HCT116 (cell line): ENCODE results near the gene KIAA1586. TPM values are rescaled to one million over a fixed set of nuclear protein-coding genes. Genes with fewer than 3 reads are reported as not detected.
"Not testable (repeated sequence)": the region's sequence is repeated elsewhere in the genome, so short reads cannot be mapped to it uniquely, and the experiment has no call there.

Source experiments
- ATAC-seq: fragments of 200-7000 bp; cut with Tn5 transposase; 2 replicates; pipeline ENCODE4 v1.9.1; 2020; ENCODE audit warnings: mild to moderate bottlenecking, moderate library complexity
- BruUV-seq: library from RNA; stranded (reverse); fragments of 400-500 nt; replicated peaks from 2 replicates; lab custom pipeline; 2021; lab: Mats Ljungman, UMichigan
- CTCF ChIA-PET: fragments of 300-600 bp; sonication (Branson Sonifier 250); formaldehyde crosslinking; loops from one replicate; lab custom pipeline; 2021; ENCODE audit warnings: antibody characterized with exemption; lab: Charles Lee
- POLR2A ChIA-PET: fragments of 300-600, 350-600 bp; sonication (Branson Sonifier 250); formaldehyde crosslinking; loops from one replicate; lab custom pipeline; 2021; ENCODE audit warnings: antibody characterized with exemption; lab: Charles Lee
- RAD21 ChIA-PET, 2 experiments: fragments of 300-600 bp; sonication (Branson Sonifier 250); formaldehyde crosslinking; loops; one replicate each; lab custom pipeline; 2023; ENCODE audit warnings: low total read pairs in 2 of 2; ENCODE audit not compliant: uncharacterized antibody in 2 of 2, unreplicated experiment in 2 of 2, low non-redundant PET in 1 of 2; lab: Charles Lee
- DNase-seq: peaks from one replicate; pipeline ENCODE4 v3.0.0-alpha.2; 2010; ENCODE audit warnings: low read depth, low spot score
- H2AFZ ChIP-seq: fragments of 200-600 bp; shearing (Covaris generic), sonication (generic); 2 replicates; pipeline ENCODE4 v1.6.1; 2017; ENCODE audit warnings: low read depth, mixed run types, mixed read lengths, antibody characterized with exemption, low read length; ENCODE audit not compliant: poor library complexity, severe bottlenecking
- H3K27ac ChIP-seq: 2 replicates; pipeline ENCODE4 v1.5.1; 2012; ENCODE audit warnings: low read depth, low read length
- H3K27me3 ChIP-seq: fragments of 200-600 bp; sonication (generic); 2 replicates; pipeline ENCODE4 v1.6.1; 2016; ENCODE audit warnings: mixed run types, low read length, mixed read lengths; ENCODE audit not compliant: insufficient read depth
- H3K36me3 ChIP-seq, 2 experiments: fragments of 200-500 bp in 1 of 2; fragments of 200-600 bp in 1 of 2; sonication (Bioruptor generic) in 1 of 2; sonication (generic) in 1 of 2; 2 replicates each; pipeline versions ENCODE4 v1.5.1 to v1.6.1; 2014 to 2016; ENCODE audit warnings: low read length in 2 of 2, inconsistent platforms in 1 of 2, mixed read lengths in 1 of 2, mixed run types in 1 of 2; ENCODE audit not compliant: insufficient read depth in 2 of 2, control insufficient read depth in 1 of 2
- H3K4me1 ChIP-seq, 2 experiments: fragments of 200-600 bp in 1 of 2; sonication (generic) in 1 of 2; 2 replicates each; pipeline versions ENCODE4 v1.5.1 to v1.6.1; 2012 to 2017; ENCODE audit warnings: low read length in 2 of 2, inconsistent platforms in 1 of 2, mild to moderate bottlenecking in 1 of 2, mixed read lengths in 1 of 2, mixed run types in 1 of 2, moderate library complexity in 1 of 2; ENCODE audit not compliant: insufficient read depth in 2 of 2, control insufficient read depth in 1 of 2
- H3K4me2 ChIP-seq: fragments of 200-600 bp; sonication (generic); 2 replicates; pipeline ENCODE4 v1.6.1; 2017; ENCODE audit warnings: mixed run types, low read length, mixed read lengths
- H3K4me3 ChIP-seq, 2 experiments: fragments of 200-600 bp in 1 of 2; sonication (generic) in 1 of 2; replicated peaks in 1 of 2; 2 replicates each; pipeline ENCODE4 v1.5.1; 2011 to 2016; ENCODE audit warnings: low read length in 2 of 2, control low read depth in 1 of 2, low read depth in 1 of 2, mild to moderate bottlenecking in 1 of 2, mixed read lengths in 1 of 2, mixed run types in 1 of 2
- H3K79me2 ChIP-seq: fragments of 200-600 bp; sonication (generic); 2 replicates; pipeline ENCODE4 v1.6.1; 2017; ENCODE audit warnings: mild to moderate bottlenecking, mixed run types, low read length, moderate library complexity, mixed read lengths; ENCODE audit not compliant: insufficient read depth
- H3K9ac ChIP-seq: fragments of 200-600 bp; sonication (generic); 2 replicates; pipeline ENCODE4 v1.6.1; 2016; ENCODE audit warnings: low read length, mixed read lengths
- H3K9me2 ChIP-seq: fragments of 200-600 bp; sonication (generic), shearing (Covaris generic); 2 replicates; pipeline ENCODE4 v1.6.1; 2017; ENCODE audit warnings: mixed run types, mild to moderate bottlenecking, moderate library complexity; ENCODE audit not compliant: insufficient read depth
- H3K9me3 ChIP-seq, 2 experiments: fragments of 200-500 bp in 1 of 2; fragments of 200-600 bp in 1 of 2; sonication (Bioruptor generic) in 1 of 2; sonication (generic) in 1 of 2; 2 replicates each; pipeline ENCODE4 v1.6.1; 2014 to 2017; ENCODE audit warnings: low read length in 2 of 2, mixed read lengths in 2 of 2, inconsistent platforms in 1 of 2, low read depth in 1 of 2, mild to moderate bottlenecking in 1 of 2, mixed run types in 1 of 2, moderate library complexity in 1 of 2; ENCODE audit not compliant: control insufficient read depth in 1 of 2, insufficient read depth in 1 of 2
- H4K20me1 ChIP-seq: fragments of 200-600 bp; sonication (generic), shearing (Covaris generic); 2 replicates; pipeline ENCODE4 v1.6.1; 2017; ENCODE audit warnings: mixed run types, mild to moderate bottlenecking, moderate library complexity; ENCODE audit not compliant: insufficient read depth
- intact Hi-C: fragments of 100-400 bp; cut with micrococcal nuclease; formaldehyde crosslinking; loops from 2 replicates; pipeline ENCODE4 v1.10.0; 2022
- total RNA-seq: library from RNA; stranded (reverse); gene quantifications from one replicate; pipeline ENCODE4 v1.2.1, GENCODE V29; 2021; ENCODE audit not compliant: unreplicated experiment

Gene KIAA1586
- total RNA-seq, 1 experiment from 2014 or later, result 12.7 TPM

GRCh38 chr6:57090458-57091067 is 44.1 kb downstream of the KIAA1586 start:
- RAD21 ChIA-PET, H3K4me2 ChIP-seq, H4K20me1 ChIP-seq, H3K27me3 ChIP-seq, ATAC-seq, CTCF ChIA-PET, H3K36me3 ChIP-seq, POLR2A ChIA-PET, DNase-seq, H3K9me2 ChIP-seq, H2AFZ ChIP-seq, H3K9me3 ChIP-seq: not testable (repeated sequence)
- TSS peak; percentile 67 for BruUV-seq
- Histone ChIP-seq H3K79me2 (peaks cover 43% of the 10 kb centered on the region), H3K4me3 (peak overlapping the region in 1 of 2 experiments; percentile 61; a peak in 2 of 4 replicates), H3K27ac (0 out of 2 replicates have a peak overlapping the region, but pooled peaks have one; percentile 45), H3K9ac (peak overlapping the region; percentile 65), H3K4me1 (peaks cover 4 to 12% of the 10 kb centered on the region in 2 experiments; a peak in 3 of 4 replicates)
- intact Hi-C loops, result loop anchor here (10.0 kb wide), 1 partner anchor 186 kb away; no protein-coding TSS in a partner anchor

DNA sequence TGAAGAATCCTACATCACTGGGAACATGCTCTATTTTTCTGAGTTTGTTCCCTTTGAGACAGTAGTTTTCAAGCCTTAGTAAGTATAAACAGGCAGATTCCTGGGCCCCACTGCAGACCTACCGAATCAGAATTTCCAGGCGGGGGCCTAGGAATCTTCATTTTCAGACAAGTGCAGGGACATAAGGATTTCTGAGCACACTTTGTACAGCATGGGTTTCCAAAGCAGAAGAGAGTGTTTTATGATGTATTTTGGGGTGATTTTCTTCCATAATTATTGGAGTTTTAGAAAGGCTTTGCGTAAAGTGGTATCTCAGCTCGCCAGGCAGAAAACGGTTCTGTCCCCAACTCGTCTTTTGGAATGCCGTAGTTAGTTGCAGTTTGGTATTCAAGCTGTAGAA is 44.9 kb downstream of the KIAA1586 start:
- CTCF ChIA-PET, ATAC-seq, H3K9ac ChIP-seq, RAD21 ChIA-PET, H3K27me3 ChIP-seq, H3K36me3 ChIP-seq, H2AFZ ChIP-seq, DNase-seq, POLR2A ChIA-PET, H4K20me1 ChIP-seq, H3K27ac ChIP-seq, H3K9me2 ChIP-seq, BruUV-seq, H3K9me3 ChIP-seq: not testable (repeated sequence)
- Histone ChIP-seq H3K79me2 (peaks cover 50% of the 10 kb centered on the region), H3K4me2 (peak overlapping the region; percentile 24; the same call in 1 of the 2 replicates), H3K4me3 (0 out of 4 replicates have a peak overlapping the region, but pooled peaks of 1 of the 2 experiments have one; percentile 4), H3K4me1 (peaks cover 4 to 12% of the 10 kb centered on the region in 2 experiments; a peak in 3 of 4 replicates)
- intact Hi-C loops, result loop anchor here (10.0 kb wide), 1 partner anchor 187 kb away; no protein-coding TSS in a partner anchor
